ENCODE data around the gene TGFB2.

The TGFB2 gene

DNA sequence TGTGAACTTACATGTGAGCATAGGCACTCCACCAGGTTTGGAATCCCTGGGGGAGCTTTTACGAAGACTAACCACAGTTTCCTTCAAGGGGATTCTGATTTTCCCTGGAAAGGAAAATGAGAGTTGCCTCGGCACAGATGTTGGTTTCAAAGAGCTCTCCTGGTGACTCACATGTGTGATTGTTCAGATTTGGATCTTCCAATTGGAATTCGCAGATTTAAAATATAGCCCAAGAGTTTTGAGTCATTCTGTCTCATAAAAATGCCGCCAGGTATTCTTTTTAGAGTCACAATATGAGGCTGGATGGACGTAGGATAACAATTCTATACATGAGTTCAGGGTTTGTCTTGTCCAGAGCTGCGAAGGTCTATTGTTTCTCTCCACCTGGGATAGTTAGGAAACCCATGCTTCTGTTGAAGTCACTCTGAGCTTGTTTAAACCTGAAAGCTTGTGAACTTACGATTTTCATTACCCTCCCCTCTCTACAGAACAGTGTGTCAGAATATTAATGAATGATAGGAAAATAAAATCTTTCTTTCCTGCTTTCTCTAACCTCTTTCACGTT, 64.9 kb downstream of the TGFB2 start:
- H3K4me3 ChIP-seq (ENCODE audit: low read length) = no peak overlapping the region
- no peak for DNase-seq (ENCODE audit: low read depth, low spot score)

- no peak for DNase-seq (ENCODE audit: low read depth, low spot score)
- no peak overlapping the region for H3K4me3 ChIP-seq (ENCODE audit: low read length)
These were observed 66.0 kb downstream of the TGFB2 start for GRCh38 chr1:218411101-218411500.

GRCh38 chr1:218412171-218412570, 67.0 kb downstream of the TGFB2 start:
- no peak overlapping the region for H3K4me3 ChIP-seq (ENCODE audit: low read length)
- no peak for DNase-seq (ENCODE audit: low read depth, low spot score)

DNA sequence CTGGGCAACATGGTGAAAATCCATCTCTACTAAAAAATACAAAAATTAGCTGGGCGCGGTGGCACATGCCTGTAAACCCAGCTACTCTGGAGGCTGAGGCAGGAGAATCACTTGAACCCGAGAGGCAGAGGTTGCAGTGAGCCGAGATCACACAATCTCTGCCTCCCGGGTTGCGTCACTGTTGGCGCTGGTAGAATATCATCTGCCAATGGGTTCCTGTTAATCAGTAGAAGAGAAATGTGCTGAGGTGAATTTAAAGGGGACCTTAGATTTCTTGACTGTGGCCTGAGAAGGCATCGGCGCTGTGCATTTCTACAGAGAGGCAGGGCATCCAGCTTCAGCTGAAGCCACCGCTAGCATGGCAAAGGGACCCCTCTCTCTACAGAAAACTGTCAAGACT, 68.0 kb downstream of the TGFB2 start:
- DNase-seq (ENCODE audit: low read depth, low spot score) = no peak
- H3K4me3 ChIP-seq (ENCODE audit: low read length) = no peak overlapping the region

DNA sequence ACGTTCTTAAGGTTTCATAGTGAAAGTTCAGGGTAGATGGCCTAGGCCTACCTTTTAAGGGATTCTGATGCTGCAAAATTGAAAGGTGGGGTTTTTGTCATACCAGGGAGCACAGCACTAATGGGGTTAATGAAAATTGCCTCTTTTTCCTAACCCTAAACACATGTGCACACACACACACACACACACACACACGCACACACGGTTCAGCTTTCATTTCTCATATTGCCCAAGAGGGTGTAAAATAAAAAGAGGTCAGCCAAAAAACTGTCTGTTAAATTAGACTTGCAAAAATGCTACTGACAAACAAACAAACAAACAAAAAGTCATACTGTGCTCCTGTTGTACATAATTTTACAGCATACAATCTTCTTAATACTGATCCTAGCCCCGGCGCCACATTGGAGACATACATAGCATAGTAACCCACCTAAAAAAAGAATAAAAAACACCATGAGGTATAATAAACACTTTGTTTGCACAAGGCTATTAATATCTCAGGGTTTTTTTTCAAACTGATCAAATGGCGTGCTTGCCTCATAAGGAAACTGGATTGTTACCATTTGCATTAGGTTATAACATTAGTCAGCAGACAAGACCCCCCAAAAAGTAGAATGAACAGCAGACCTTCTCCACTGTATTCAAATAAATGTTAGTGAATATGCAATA, 69.1 kb downstream of the TGFB2 start:
- H3K4me3 ChIP-seq (ENCODE audit: low read length) = no peak overlapping the region
- DNase-seq (ENCODE audit: low read depth, low spot score) = no peak

DNA sequence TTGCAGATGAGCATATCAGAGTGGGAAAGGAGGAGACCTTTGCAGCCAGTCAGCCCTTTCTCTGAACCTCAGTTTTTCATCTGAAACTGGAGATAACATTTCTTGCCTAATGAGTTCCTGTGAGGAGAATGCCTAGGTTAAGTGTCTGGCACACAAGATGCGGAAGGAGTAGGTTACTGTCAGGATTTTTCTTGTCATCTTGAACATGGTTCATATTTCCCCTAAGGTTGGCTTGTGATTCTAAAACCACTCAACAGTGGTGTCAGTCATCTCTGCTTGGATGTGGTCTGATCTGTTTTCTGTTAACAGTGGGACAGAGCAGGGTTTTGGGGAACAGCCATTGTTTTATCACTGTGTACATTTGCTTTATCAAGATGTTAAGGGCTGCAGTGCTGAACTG, 70.6 kb downstream of the TGFB2 start:
- no peak overlapping the region for H3K4me3 ChIP-seq (ENCODE audit: low read length)
- DNase-seq (ENCODE audit: low read depth, low spot score) = peak; percentile 65

DNA sequence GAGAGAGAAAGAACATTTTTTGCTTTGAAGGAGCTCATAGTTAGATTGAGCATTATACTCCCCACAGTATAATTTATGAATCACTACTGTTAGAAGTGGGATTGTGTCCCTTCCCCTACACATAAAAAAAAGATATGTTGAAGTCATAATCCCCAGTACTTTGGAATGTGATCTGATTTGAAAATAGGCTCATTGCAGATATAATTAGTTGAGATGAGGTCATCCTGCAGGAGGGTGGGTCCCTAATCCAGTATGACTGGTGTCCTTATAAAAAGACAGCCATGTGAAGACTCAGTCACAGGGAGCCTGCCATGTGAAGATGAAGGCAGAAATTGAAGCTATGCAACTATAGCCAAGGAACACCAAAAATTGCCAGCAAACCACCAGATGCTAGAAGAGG, 76.4 kb downstream of the TGFB2 start:
- no peak for DNase-seq (ENCODE audit: low read depth, low spot score)
- no peak overlapping the region for H3K4me3 ChIP-seq (ENCODE audit: low read length)

- DNase-seq (ENCODE audit: low read depth, low spot score) = no peak
- H3K4me3 ChIP-seq (ENCODE audit: low read length) = no peak overlapping the region
These were observed 79.4 kb downstream of the TGFB2 start for GRCh38 chr1:218424502-218424901.

GRCh38 chr1:218425647-218426342, 80.7 kb downstream of the TGFB2 start:
- H3K4me3 ChIP-seq (ENCODE audit: low read length) = no peak overlapping the region
- no peak for DNase-seq (ENCODE audit: low read depth, low spot score)

- H3K4me3 ChIP-seq (ENCODE audit: low read length) = no peak overlapping the region
- no peak for DNase-seq (ENCODE audit: low read depth, low spot score)
These were observed 81.2 kb downstream of the TGFB2 start for GRCh38 chr1:218426343-218426657.

- H3K4me3 ChIP-seq (ENCODE audit: low read length) = no peak overlapping the region
- no peak for DNase-seq (ENCODE audit: low read depth, low spot score)
These were observed 84.2 kb downstream of the TGFB2 start for GRCh38 chr1:218429301-218429700.

GRCh38 chr1:218430346-218430745, 85.2 kb downstream of the TGFB2 start:
- no peak for DNase-seq (ENCODE audit: low read depth, low spot score)
- no peak overlapping the region for H3K4me3 ChIP-seq (ENCODE audit: low read length)

DNA sequence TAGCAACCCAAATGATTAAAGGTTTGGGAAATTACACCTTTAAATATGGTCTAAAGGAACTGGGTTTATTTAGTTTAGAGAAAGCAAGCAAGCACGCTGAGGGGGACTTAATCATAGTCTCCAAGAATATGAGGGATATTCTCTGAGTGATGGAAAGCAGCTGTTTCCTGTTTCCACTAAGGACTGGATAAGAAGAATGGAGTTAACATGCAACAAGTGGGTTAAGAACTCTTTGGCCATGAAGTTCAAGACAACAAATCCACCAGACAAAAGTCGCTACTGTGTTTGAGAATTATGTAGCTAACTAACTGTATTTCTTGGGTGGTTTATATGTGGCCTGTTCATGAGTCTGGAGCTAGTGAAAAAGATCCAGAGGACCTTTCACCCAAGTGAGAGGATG, 85.7 kb downstream of the TGFB2 start:
- DNase-seq (ENCODE audit: low read depth, low spot score) = no peak

GRCh38 chr1:218431476-218431875, 86.3 kb downstream of the TGFB2 start:
- DNase-seq (ENCODE audit: low read depth, low spot score) = no peak
- no peak overlapping the region for H3K4me3 ChIP-seq (ENCODE audit: low read length)

More for the DNA sequence above, 85.7 kb downstream of the TGFB2 start:
- no peak overlapping the region for H3K4me3 ChIP-seq (ENCODE audit: low read length)

- no peak for DNase-seq (ENCODE audit: low read depth, low spot score)
- H3K4me3 ChIP-seq (ENCODE audit: low read length) = no peak overlapping the region
These were observed 88.6 kb downstream of the TGFB2 start for GRCh38 chr1:218433744-218434143.

GRCh38 chr1:218435528-218435927, 90.4 kb downstream of the TGFB2 start:
- DNase-seq (ENCODE audit: low read depth, low spot score) = no peak
- H3K4me3 ChIP-seq (ENCODE audit: low read length) = no peak overlapping the region

- no peak overlapping the region for H3K4me3 ChIP-seq (ENCODE audit: low read length)
- no peak for DNase-seq (ENCODE audit: low read depth, low spot score)
These were observed 91.2 kb downstream of the TGFB2 start for GRCh38 chr1:218436346-218436745.

DNA sequence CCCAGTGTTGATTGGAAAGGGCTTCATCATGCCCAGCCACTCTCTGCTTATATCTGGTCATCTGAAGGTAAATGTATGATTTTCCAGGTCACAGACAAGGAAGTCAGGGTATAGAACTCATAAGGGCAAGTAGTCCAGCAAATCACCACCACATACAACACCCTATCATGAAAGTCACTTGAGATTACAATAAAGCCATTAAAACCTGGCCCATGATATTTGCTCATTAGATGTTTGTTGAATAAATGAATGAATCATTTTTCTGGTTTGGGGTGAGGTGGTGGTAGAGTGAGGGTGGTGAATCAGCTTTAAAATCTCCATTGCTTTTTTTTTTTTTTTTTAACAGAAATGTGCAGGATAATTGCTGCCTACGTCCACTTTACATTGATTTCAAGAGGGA, 91.9 kb downstream of the TGFB2 start:
- no peak for DNase-seq (ENCODE audit: low read depth, low spot score)
- H3K4me3 ChIP-seq (ENCODE audit: low read length) = no peak overlapping the region

DNA sequence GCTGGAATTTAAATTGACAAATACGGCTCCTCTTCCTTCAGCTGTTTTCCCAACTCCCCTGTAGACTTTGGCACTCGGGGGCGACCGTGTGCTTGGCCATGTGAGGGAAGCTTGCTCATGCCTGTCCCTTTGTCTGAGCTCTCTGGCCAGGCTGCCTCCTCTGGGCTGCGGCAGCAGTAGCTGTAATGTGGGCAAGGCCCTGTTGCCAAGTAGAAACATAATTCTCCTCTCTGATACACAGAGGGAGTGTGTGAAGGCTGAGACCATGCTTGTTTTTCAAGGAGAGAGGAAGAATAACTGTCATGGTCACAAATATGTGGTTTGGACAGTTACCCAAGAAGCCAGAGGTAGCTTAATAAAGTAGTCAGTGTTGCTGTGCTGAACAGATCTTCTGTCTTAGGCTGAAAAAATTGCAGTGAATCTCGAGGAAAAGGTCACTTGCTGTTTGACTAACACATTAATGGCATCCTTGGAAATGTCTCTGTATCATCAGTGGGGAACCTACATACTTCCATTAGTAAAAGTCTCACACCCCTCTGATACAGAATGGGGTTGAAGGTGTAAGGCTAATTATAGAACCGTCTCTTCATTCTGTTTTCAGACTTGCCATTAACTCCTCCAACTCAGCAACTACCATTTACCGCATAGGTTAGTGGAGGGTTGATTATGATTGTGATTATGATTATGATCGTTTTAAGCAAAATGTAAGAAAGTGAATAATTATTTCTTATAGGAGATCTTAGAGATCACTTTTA, 94.6 kb downstream of the TGFB2 start:
- DNase-seq (ENCODE audit: low read depth, low spot score) = no peak

DNA sequence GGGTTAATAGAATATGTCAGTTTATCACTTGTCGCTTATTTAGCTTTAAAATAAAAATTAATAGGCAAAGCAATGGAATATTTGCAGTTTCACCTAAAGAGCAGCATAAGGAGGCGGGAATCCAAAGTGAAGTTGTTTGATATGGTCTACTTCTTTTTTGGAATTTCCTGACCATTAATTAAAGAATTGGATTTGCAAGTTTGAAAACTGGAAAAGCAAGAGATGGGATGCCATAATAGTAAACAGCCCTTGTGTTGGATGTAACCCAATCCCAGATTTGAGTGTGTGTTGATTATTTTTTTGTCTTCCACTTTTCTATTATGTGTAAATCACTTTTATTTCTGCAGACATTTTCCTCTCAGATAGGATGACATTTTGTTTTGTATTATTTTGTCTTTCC, 98.1 kb downstream of the TGFB2 start:
- no peak overlapping the region for H3K4me3 ChIP-seq (ENCODE audit: low read length)
- DNase-seq (ENCODE audit: low read depth, low spot score) = no peak

More for the DNA sequence above, 94.6 kb downstream of the TGFB2 start:
- no peak overlapping the region for H3K4me3 ChIP-seq (ENCODE audit: low read length)
